Measurements from ENCODE around the gene UCK2. TPM values are rescaled to one million over a fixed set of nuclear protein-coding genes. Genes with fewer than 3 reads are reported as not detected.

Gene UCK2
- total RNA-seq, 1 experiment from 2014 or later: 91.2 TPM

DNA sequence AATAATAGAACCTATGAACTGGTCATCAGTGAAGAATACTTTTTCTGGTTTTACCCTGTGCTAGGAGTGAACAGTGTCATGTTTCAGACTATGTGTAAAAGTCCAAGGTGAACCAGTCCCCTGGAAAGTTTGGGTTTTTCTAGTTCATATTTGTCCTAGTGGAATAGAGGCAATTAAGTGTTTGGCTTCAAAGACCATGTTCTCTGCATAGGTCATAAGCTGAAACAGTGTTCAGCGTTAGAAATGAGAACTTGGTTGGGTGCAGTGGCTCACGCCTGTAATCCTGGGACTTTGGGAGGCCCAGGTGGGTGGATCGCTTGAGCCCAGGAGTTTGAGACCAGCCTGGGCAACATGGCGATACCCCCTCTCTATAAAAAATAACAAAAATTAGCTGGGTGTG, 77.5 kb downstream of the UCK2 start:
- no peaks in the 10 kb centered on the region for H3K4me1 ChIP-seq (ENCODE audit: control insufficient read depth, insufficient read depth, low read length)
- POLR2A ChIA-PET: no interaction called here
- CTCF ChIA-PET: no interaction called here
- intact Hi-C loops (cut with micrococcal nuclease; ENCODE audit: unreplicated experiment) (no loop called here), in situ Hi-C loops (cut with HindIII; ENCODE audit: low pct_unique_long_range_greater_than_20kb, low sequenced_read_pairs) (no loop called here)
- ATAC-seq (no peak), DNase-seq (ENCODE audit: low read depth, low spot score) (no peak)
- H3K4me3 ChIP-seq (ENCODE audit: low read depth in 2 of 2, low read length in 2 of 2): no peak overlapping the region
- H3K27me3 ChIP-seq (ENCODE audit: control insufficient read depth, insufficient read depth, low read length): no peaks in the 10 kb centered on the region
- H3K9me3 ChIP-seq (ENCODE audit: control insufficient read depth, insufficient read depth, low read depth, low read length): no peaks in the 10 kb centered on the region
- H3K27ac ChIP-seq (ENCODE audit: low read length): no peak overlapping the region
- peaks cover 15% of the 10 kb centered on the region for H3K36me3 ChIP-seq (ENCODE audit: control insufficient read depth, insufficient read depth, low read length)
- no TSS peak for BruUV-seq (replicated peaks)
- no peak for TF ChIP-seq REST (IDR thresholded peaks at IDR 0.05; ENCODE audit: insufficient read depth in 1 of 2, low read depth in 2 of 2, low read length in 1 of 2)
- no peak for TF ChIP-seq TCF7L2 (IDR thresholded peaks at IDR 0.05; ENCODE audit: low read depth, low read length)
- no peak for TF ChIP-seq SIN3A (IDR thresholded peaks at IDR 0.05; ENCODE audit: borderline replicate concordance, insufficient read depth, low read depth, low read length)
- TF ChIP-seq CTCF (IDR thresholded peaks at IDR 0.05): no peak
- TF ChIP-seq POLR2AphosphoS5 (IDR thresholded peaks at IDR 0.05; ENCODE audit: low read depth, low read length): no peak

DNA sequence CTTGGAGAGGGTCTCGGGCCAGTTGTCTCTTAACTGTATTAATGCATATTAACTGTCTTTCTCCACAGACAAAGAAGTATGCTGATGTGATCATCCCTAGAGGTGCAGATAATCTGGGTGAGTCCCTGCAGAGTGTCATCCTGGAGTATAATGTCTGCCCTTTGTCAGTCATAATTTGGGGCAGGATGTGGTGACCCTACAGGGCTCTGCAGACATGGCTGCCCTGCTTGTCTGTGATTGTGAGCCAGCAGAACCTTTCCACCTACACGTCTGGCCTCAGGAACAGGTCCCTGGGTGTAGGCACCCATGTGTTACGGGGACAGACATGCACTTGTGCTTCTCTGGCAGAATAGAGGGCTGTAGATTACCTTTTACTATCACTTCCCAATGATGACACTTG, 78.4 kb downstream of the UCK2 start:
- DNase-seq (ENCODE audit: low read depth, low spot score) (no peak), ATAC-seq (no peak)
- ChIA-PET POLR2A (no interaction called here), CTCF (no interaction called here)
- in situ Hi-C loops (cut with HindIII; ENCODE audit: low pct_unique_long_range_greater_than_20kb, low sequenced_read_pairs): no loop called here
- intact Hi-C loops (cut with micrococcal nuclease; ENCODE audit: unreplicated experiment): no loop called here
- Histone ChIP-seq H3K4me3 (ENCODE audit: low read depth in 2 of 2, low read length in 2 of 2) (no peak overlapping the region), H3K27me3 (ENCODE audit: control insufficient read depth, insufficient read depth, low read length) (no peaks in the 10 kb centered on the region), H3K4me1 (ENCODE audit: control insufficient read depth, insufficient read depth, low read length) (no peaks in the 10 kb centered on the region), H3K27ac (ENCODE audit: low read length) (no peak overlapping the region), H3K9me3 (ENCODE audit: control insufficient read depth, insufficient read depth, low read depth, low read length) (no peaks in the 10 kb centered on the region), H3K36me3 (ENCODE audit: control insufficient read depth, insufficient read depth, low read length) (peaks cover 15% of the 10 kb centered on the region)
- TF ChIP-seq TCF7L2 (IDR thresholded peaks at IDR 0.05; ENCODE audit: low read depth, low read length) (no peak), SIN3A (IDR thresholded peaks at IDR 0.05; ENCODE audit: borderline replicate concordance, insufficient read depth, low read depth, low read length) (no peak), POLR2AphosphoS5 (IDR thresholded peaks at IDR 0.05; ENCODE audit: low read depth, low read length) (no peak), CTCF (IDR thresholded peaks at IDR 0.05) (no peak), REST (IDR thresholded peaks at IDR 0.05; ENCODE audit: insufficient read depth in 1 of 2, low read depth in 2 of 2, low read length in 1 of 2) (no peak)
- no TSS peak for BruUV-seq (replicated peaks)
